H9 (cell line): ENCODE results near the gene PPP2R5B. TPM values are rescaled to one million over a fixed set of nuclear protein-coding genes. Genes with fewer than 3 reads are reported as not detected.

Source experiments
- DNase-seq: peaks from one replicate; pipeline ENCODE4 v3.0.0-alpha.2; 2017
- H2AFZ ChIP-seq: one replicate; pipeline ENCODE4 v1.6.1; 2013; ENCODE audit warnings: mild to moderate bottlenecking, low read length, control low read depth, moderate library complexity
- H2AK5ac ChIP-seq: 2 replicates; pipeline ENCODE4 v1.6.1; 2013; ENCODE audit warnings: low read length, control low read depth, mixed read lengths; ENCODE audit not compliant: insufficient read length
- H2BK120ac ChIP-seq: one replicate; pipeline ENCODE4 v1.6.1; 2013; ENCODE audit warnings: low read depth, mild to moderate bottlenecking, low read length, control low read depth, inconsistent platforms; ENCODE audit not compliant: poor library complexity, severe bottlenecking
- H2BK12ac ChIP-seq: 2 replicates; pipeline ENCODE4 v1.6.1; 2013; ENCODE audit warnings: low read length, control low read depth, mixed read lengths, low read depth; ENCODE audit not compliant: insufficient read length
- H2BK15ac ChIP-seq: 2 replicates; pipeline ENCODE4 v1.6.1; 2013; ENCODE audit warnings: low read depth, low read length, control low read depth
- H2BK20ac ChIP-seq: one replicate; pipeline ENCODE4 v1.6.1; 2013; ENCODE audit warnings: low read depth, mild to moderate bottlenecking, low read length, control low read depth, inconsistent platforms; ENCODE audit not compliant: poor library complexity, severe bottlenecking
- H2BK5ac ChIP-seq: 2 replicates; pipeline ENCODE4 v1.6.1; 2013; ENCODE audit warnings: low read length, control low read depth, mixed read lengths; ENCODE audit not compliant: insufficient read length
- H3K14ac ChIP-seq: 2 replicates; pipeline ENCODE4 v1.6.1; 2013; ENCODE audit warnings: low read length, control low read depth; ENCODE audit not compliant: insufficient read depth
- H3K18ac ChIP-seq: 2 replicates; pipeline ENCODE4 v1.6.1; 2013; ENCODE audit warnings: low read depth, mild to moderate bottlenecking, mixed read lengths, low read length, control low read depth; ENCODE audit not compliant: insufficient read length
- H3K23ac ChIP-seq: 2 replicates; pipeline ENCODE4 v1.6.1; 2013; ENCODE audit warnings: low read length, control low read depth, mixed read lengths, low read depth; ENCODE audit not compliant: insufficient read length
- H3K23me2 ChIP-seq: 2 replicates; pipeline ENCODE4 v1.6.1; 2013; ENCODE audit warnings: low read depth, mild to moderate bottlenecking, mixed read lengths, low read length, control low read depth; ENCODE audit not compliant: insufficient read length, poor library complexity, severe bottlenecking
- H3K27ac ChIP-seq: 2 replicates; pipeline ENCODE4 v1.5.1; 2013; ENCODE audit warnings: low read length, control low read depth, mixed read lengths, low read depth; ENCODE audit not compliant: insufficient read length
- H3K27me3 ChIP-seq: 2 replicates; pipeline ENCODE4 v1.6.1; 2013; ENCODE audit warnings: low read length, control low read depth, inconsistent platforms; ENCODE audit not compliant: insufficient read depth
- H3K4ac ChIP-seq: 2 replicates; pipeline ENCODE4 v1.6.1; 2013; ENCODE audit warnings: low read depth, mild to moderate bottlenecking, control low read depth, inconsistent platforms, low read length, moderate library complexity
- H3K4me1 ChIP-seq: 2 replicates; pipeline ENCODE4 v1.6.1; 2013; ENCODE audit warnings: low read length, control low read depth, inconsistent platforms; ENCODE audit not compliant: insufficient read depth
- H3K4me2 ChIP-seq: 2 replicates; pipeline ENCODE4 v1.6.1; 2013; ENCODE audit warnings: low read length, control low read depth, mixed read lengths; ENCODE audit not compliant: insufficient read length, insufficient read depth
- H3K56ac ChIP-seq: 2 replicates; pipeline ENCODE4 v1.6.1; 2013; ENCODE audit warnings: low read depth, mild to moderate bottlenecking, mixed read lengths, low read length, control low read depth; ENCODE audit not compliant: insufficient read length
- H3K79me1 ChIP-seq: 2 replicates; pipeline ENCODE4 v1.6.1; 2013; ENCODE audit warnings: low read depth, mild to moderate bottlenecking, moderate library complexity, low read length, control low read depth, inconsistent platforms; ENCODE audit not compliant: insufficient read depth, poor library complexity, severe bottlenecking
- H3K79me2 ChIP-seq: 2 replicates; pipeline ENCODE4 v1.6.1; 2013; ENCODE audit warnings: low read length, control low read depth, inconsistent platforms; ENCODE audit not compliant: insufficient read depth
- H3K9ac ChIP-seq: 2 replicates; pipeline ENCODE4 v1.6.1; 2013; ENCODE audit warnings: low read length, control low read depth, mixed read lengths; ENCODE audit not compliant: insufficient read length; ENCODE audit errors: extremely low read depth
- H3K9me3 ChIP-seq: one replicate; pipeline ENCODE4 v1.6.1; 2013; ENCODE audit warnings: low read depth, low read length, inconsistent platforms; ENCODE audit not compliant: control insufficient read depth
- H3T11ph ChIP-seq: one replicate; pipeline ENCODE4 v1.6.1; 2013; ENCODE audit warnings: mild to moderate bottlenecking, low read length, control low read depth, inconsistent platforms
- H4K20me1 ChIP-seq: one replicate; pipeline ENCODE4 v1.6.1; 2013; ENCODE audit not compliant: control insufficient read depth, insufficient read length, insufficient read depth
- H4K5ac ChIP-seq: 2 replicates; pipeline ENCODE4 v1.6.1; 2013; ENCODE audit warnings: low read depth, mild to moderate bottlenecking, mixed read lengths, low read length, control low read depth; ENCODE audit not compliant: insufficient read length
- H4K8ac ChIP-seq: replicated peaks from 2 replicates; pipeline ENCODE4 v1.6.1; 2013; ENCODE audit warnings: low read length, control low read depth, mixed read lengths, low read depth; ENCODE audit not compliant: insufficient read length
- H4K91ac ChIP-seq: 2 replicates; pipeline ENCODE4 v1.6.1; 2013; ENCODE audit warnings: low read depth, mild to moderate bottlenecking, moderate library complexity, mixed read lengths, low read length, control low read depth; ENCODE audit not compliant: insufficient read length
- H3K27ac Mint-ChIP-seq, 3 experiments: 2 replicates in 2 of 3; 3 replicates in 1 of 3; pipeline ENCODE4 v1.8.0; 2020 to 2021; ENCODE audit warnings: mixed read lengths in 3 of 3, mild to moderate bottlenecking in 1 of 3, moderate library complexity in 1 of 3
- H3K27me3 Mint-ChIP-seq: 2 replicates; pipeline ENCODE4 v1.8.0; 2021; ENCODE audit warnings: low read depth, mild to moderate bottlenecking, moderate library complexity, mixed read lengths
- H3K36me3 Mint-ChIP-seq, 3 experiments: 2 replicates in 2 of 3; 3 replicates in 1 of 3; pipeline ENCODE4 v1.8.0; 2020 to 2021; ENCODE audit warnings: low read depth in 3 of 3, mixed read lengths in 3 of 3; ENCODE audit not compliant: insufficient read depth in 1 of 3
- H3K4me1 Mint-ChIP-seq, 2 experiments: 2 replicates each; pipeline ENCODE4 v1.8.0; 2020; ENCODE audit warnings: mixed read lengths in 2 of 2
- H3K4me3 Mint-ChIP-seq, 2 experiments: 2 replicates in 1 of 2; 3 replicates in 1 of 2; pipeline ENCODE4 v1.8.0; 2020 to 2021; ENCODE audit warnings: mild to moderate bottlenecking in 2 of 2, mixed read lengths in 2 of 2, moderate library complexity in 1 of 2
- H3K9me3 Mint-ChIP-seq, 2 experiments: 2 replicates in 1 of 2; 3 replicates in 1 of 2; pipeline ENCODE4 v1.8.0; 2020; ENCODE audit warnings: mild to moderate bottlenecking in 2 of 2, mixed read lengths in 2 of 2, moderate library complexity in 1 of 2
- WGBS: extraction: QIAGEN DNeasy Blood & Tissue Kit; methylation state at CpG from one replicate; pipeline ENCODE4 v1.1.7; 2013; ENCODE audit warnings: missing lambda C conversion rate, low lambda C conversion rate, mixed read lengths; ENCODE audit not compliant: insufficient read length; ENCODE audit errors: extremely low coverage; 5-methylcytosine and 5-hydroxymethylcytosine counted together
- total RNA-seq: library from RNA; stranded (reverse); gene quantifications from 2 replicates; pipeline ENCODE4 v1.2.1, GENCODE V29; 2021
- TF ChIP-seq, protein P1 (sequence below): fragments of 200-600 bp; sonication (generic); conservative IDR thresholded peaks from 3 replicates; pipeline ENCODE4 v1.8.0; 2021; ENCODE audit warnings: antibody characterized with exemption, mild to moderate bottlenecking

PPP2R5B gene
- total RNA-seq, 1 experiment from 2014 or later: 6.3 TPM

DNA sequence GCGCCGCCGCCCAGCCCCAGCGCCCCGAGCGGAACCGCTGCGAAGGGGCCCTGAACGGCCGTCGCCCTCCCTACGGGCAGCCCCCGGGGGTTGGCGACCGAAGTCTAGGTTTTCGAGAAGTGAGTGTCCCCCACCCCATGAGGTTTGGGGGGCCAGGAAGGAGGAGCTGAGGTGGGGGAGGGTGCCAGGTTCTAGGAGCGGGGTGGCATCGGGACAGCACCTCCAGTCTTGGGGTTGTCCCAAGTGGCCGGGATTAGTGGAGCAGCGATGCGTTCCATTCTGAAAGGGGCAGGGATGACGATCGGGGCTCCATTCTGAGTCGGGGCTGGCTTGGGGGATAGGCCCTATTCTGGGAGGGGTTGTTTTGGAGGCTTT, 408 bp downstream of the PPP2R5B start:
- Histone ChIP-seq H3K79me2 (no peaks in the 10 kb centered on the region), H3K18ac (no peak overlapping the region), H3K4me1 (no peaks in the 10 kb centered on the region), H2BK15ac (no peak overlapping the region), H3K14ac (no peak overlapping the region), H2BK12ac (no peak overlapping the region), H3K4me2 (peak overlapping the region; percentile 61), H2BK20ac (no peak overlapping the region), H3K27ac (no peak overlapping the region), H3K56ac (no peak overlapping the region), H4K8ac (no peak overlapping the region), H3K23ac (no peak overlapping the region), H2BK120ac (no peak overlapping the region), H3K9ac (peak overlapping the region; percentile 16), H4K20me1 (no peaks in the 10 kb centered on the region), H4K5ac (no peak overlapping the region), H2BK5ac (no peak overlapping the region), H2AFZ (no peak overlapping the region), H3K9me3 (no peaks in the 10 kb centered on the region), H3K27me3 (no peaks in the 10 kb centered on the region), H2AK5ac (no peak overlapping the region), H4K91ac (no peak overlapping the region), H3K23me2 (peaks cover 7% of the 10 kb centered on the region), H3K4ac (no peak overlapping the region), H3K79me1 (no peaks in the 10 kb centered on the region), H3T11ph (no peak overlapping the region)
- no peak for DNase-seq
- Mint-ChIP-seq H3K4me1 (peaks cover 8 to 16% of the 10 kb centered on the region in 2 experiments), H3K9me3 (no peaks in the 10 kb centered on the region), H3K27ac (no peak overlapping the region), H3K27me3 (peaks cover 7% of the 10 kb centered on the region), H3K4me3 (peak overlapping the region; percentile 79 to 93), H3K36me3 (no peaks in the 10 kb centered on the region)
- WGBS: no CpG with 5 or more reads among the region's 24 CpGs
- TF ChIP-seq, protein P1, sequence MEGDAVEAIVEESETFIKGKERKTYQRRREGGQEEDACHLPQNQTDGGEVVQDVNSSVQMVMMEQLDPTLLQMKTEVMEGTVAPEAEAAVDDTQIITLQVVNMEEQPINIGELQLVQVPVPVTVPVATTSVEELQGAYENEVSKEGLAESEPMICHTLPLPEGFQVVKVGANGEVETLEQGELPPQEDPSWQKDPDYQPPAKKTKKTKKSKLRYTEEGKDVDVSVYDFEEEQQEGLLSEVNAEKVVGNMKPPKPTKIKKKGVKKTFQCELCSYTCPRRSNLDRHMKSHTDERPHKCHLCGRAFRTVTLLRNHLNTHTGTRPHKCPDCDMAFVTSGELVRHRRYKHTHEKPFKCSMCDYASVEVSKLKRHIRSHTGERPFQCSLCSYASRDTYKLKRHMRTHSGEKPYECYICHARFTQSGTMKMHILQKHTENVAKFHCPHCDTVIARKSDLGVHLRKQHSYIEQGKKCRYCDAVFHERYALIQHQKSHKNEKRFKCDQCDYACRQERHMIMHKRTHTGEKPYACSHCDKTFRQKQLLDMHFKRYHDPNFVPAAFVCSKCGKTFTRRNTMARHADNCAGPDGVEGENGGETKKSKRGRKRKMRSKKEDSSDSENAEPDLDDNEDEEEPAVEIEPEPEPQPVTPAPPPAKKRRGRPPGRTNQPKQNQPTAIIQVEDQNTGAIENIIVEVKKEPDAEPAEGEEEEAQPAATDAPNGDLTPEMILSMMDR: no peak
